ENCODE measurements around the gene CASR. TPM values are rescaled to one million over a fixed set of nuclear protein-coding genes. Genes with fewer than 3 reads are reported as not detected.

CASR gene
- total RNA-seq, 1 experiment from 2014 or later: not detected

GRCh38 chr3:122234117-122234516 lies 50.6 kb downstream of the CASR start:
- intact Hi-C loops (cut with micrococcal nuclease; ENCODE audit: unreplicated experiment): no loop called here
- ChIA-PET POLR2A (ENCODE audit: low non-redundant PET) (no interaction called here), CTCF (no interaction called here)
- no peak for TF ChIP-seq CTCF (conservative IDR thresholded peaks at IDR 0.05; ENCODE audit: low read depth, low read length)
- TF ChIP-seq EZH2 (IDR thresholded peaks at IDR 0.05; ENCODE audit: borderline replicate concordance, low read depth, low read length, poor library complexity, severe bottlenecking): no peak
- no peaks in the 10 kb centered on the region for H3K36me3 ChIP-seq (ENCODE audit: insufficient read depth, low read length, poor library complexity, severe bottlenecking)
- no peak overlapping the region for H3K27ac ChIP-seq (ENCODE audit: low read depth, low read length, poor library complexity, severe bottlenecking)
- no peaks in the 10 kb centered on the region for H3K4me1 ChIP-seq (ENCODE audit: insufficient read depth, low read length, poor library complexity, severe bottlenecking)
- DNase-seq (ENCODE audit: low spot score): no peak
- no TSS peak for BruUV-seq (replicated peaks)
- no peak overlapping the region for H3K4me3 ChIP-seq (ENCODE audit: low read depth, low read length, poor library complexity, severe bottlenecking)
- no peaks in the 10 kb centered on the region for H3K9me3 ChIP-seq (ENCODE audit: low read depth, low read length, poor library complexity, severe bottlenecking)
- peaks cover 27% of the 10 kb centered on the region for H3K27me3 ChIP-seq (replicated peaks; ENCODE audit: insufficient read depth, low read depth, low read length, poor library complexity)

GRCh38 chr3:122235147-122235546 lies 51.7 kb downstream of the CASR start:
- BruUV-seq (replicated peaks): no TSS peak
- no peak for TF ChIP-seq EZH2 (IDR thresholded peaks at IDR 0.05; ENCODE audit: borderline replicate concordance, low read depth, low read length, poor library complexity, severe bottlenecking)
- TF ChIP-seq CTCF (conservative IDR thresholded peaks at IDR 0.05; ENCODE audit: low read depth, low read length): no peak
- Histone ChIP-seq H3K4me1 (ENCODE audit: insufficient read depth, low read length, poor library complexity, severe bottlenecking) (no peaks in the 10 kb centered on the region), H3K27me3 (replicated peaks; ENCODE audit: insufficient read depth, low read depth, low read length, poor library complexity) (peaks cover 36% of the 10 kb centered on the region), H3K27ac (ENCODE audit: low read depth, low read length, poor library complexity, severe bottlenecking) (no peak overlapping the region), H3K9me3 (ENCODE audit: low read depth, low read length, poor library complexity, severe bottlenecking) (no peaks in the 10 kb centered on the region), H3K36me3 (ENCODE audit: insufficient read depth, low read length, poor library complexity, severe bottlenecking) (no peaks in the 10 kb centered on the region), H3K4me3 (ENCODE audit: low read depth, low read length, poor library complexity, severe bottlenecking) (no peak overlapping the region)
- no peak for DNase-seq (ENCODE audit: low spot score)
- intact Hi-C loops (cut with micrococcal nuclease; ENCODE audit: unreplicated experiment): no loop called here
- ChIA-PET CTCF (no interaction called here), POLR2A (ENCODE audit: low non-redundant PET) (no interaction called here)

- H3K4me3 ChIP-seq (ENCODE audit: low read depth, low read length, poor library complexity, severe bottlenecking): no peak overlapping the region
- TF ChIP-seq EZH2 (IDR thresholded peaks at IDR 0.05; ENCODE audit: borderline replicate concordance, low read depth, low read length, poor library complexity, severe bottlenecking) (no peak), CTCF (conservative IDR thresholded peaks at IDR 0.05; ENCODE audit: low read depth, low read length) (no peak)
- H3K9me3 ChIP-seq (ENCODE audit: low read depth, low read length, poor library complexity, severe bottlenecking): no peaks in the 10 kb centered on the region
- no peaks in the 10 kb centered on the region for H3K4me1 ChIP-seq (ENCODE audit: insufficient read depth, low read length, poor library complexity, severe bottlenecking)
- ChIA-PET CTCF (no interaction called here), POLR2A (ENCODE audit: low non-redundant PET) (no interaction called here)
- no TSS peak for BruUV-seq (replicated peaks)
- H3K36me3 ChIP-seq (ENCODE audit: insufficient read depth, low read length, poor library complexity, severe bottlenecking): no peaks in the 10 kb centered on the region
- H3K27me3 ChIP-seq (replicated peaks; ENCODE audit: insufficient read depth, low read depth, low read length, poor library complexity): peaks cover 56% of the 10 kb centered on the region
- H3K27ac ChIP-seq (ENCODE audit: low read depth, low read length, poor library complexity, severe bottlenecking): no peak overlapping the region
- DNase-seq (ENCODE audit: low spot score): no peak
- intact Hi-C loops (cut with micrococcal nuclease; ENCODE audit: unreplicated experiment): no loop called here
Measured at GRCh38 chr3:122239112-122239511, 55.6 kb downstream of the CASR start.

Measured in A673 (cell line).